Nephron (organoid): ENCODE measurements around the gene PSMA1.
"Not testable (repeated sequence)": the region's sequence is repeated elsewhere in the genome, so short reads cannot be mapped to it uniquely, and the experiment has no call there.

Source experiments
- H3K27ac Mint-ChIP-seq, 3 experiments: 2 replicates each; pipeline ENCODE4 v1.8.0; 2020; ENCODE audit warnings: mixed read lengths in 3 of 3, mild to moderate bottlenecking in 2 of 3, moderate library complexity in 1 of 3
- H3K27me3 Mint-ChIP-seq: 2 replicates; pipeline ENCODE4 v1.8.0; 2021; ENCODE audit warnings: low read depth, mild to moderate bottlenecking, moderate library complexity, mixed read lengths
- H3K36me3 Mint-ChIP-seq: 2 replicates; pipeline ENCODE4 v1.8.0; 2020; ENCODE audit warnings: low read depth, mixed read lengths
- H3K4me1 Mint-ChIP-seq: 2 replicates; pipeline ENCODE4 v1.8.0; 2020; ENCODE audit warnings: mixed read lengths
- H3K4me3 Mint-ChIP-seq, 3 experiments: 2 replicates each; pipeline ENCODE4 v1.8.0; 2020; ENCODE audit warnings: mild to moderate bottlenecking in 3 of 3, mixed read lengths in 3 of 3, moderate library complexity in 2 of 3
- H3K9me3 Mint-ChIP-seq: 2 replicates; pipeline ENCODE4 v1.8.0; 2020; ENCODE audit warnings: mixed read lengths
- CTCF ChIP-seq, 3 experiments: fragments of 200-600 bp; sonication (generic); IDR thresholded peaks; one replicate each; pipeline ENCODE4 v1.5.0; 2021; ENCODE audit warnings: antibody characterized with exemption in 3 of 3; ENCODE audit not compliant: unreplicated experiment in 3 of 3

Gene PSMA1

DNA sequence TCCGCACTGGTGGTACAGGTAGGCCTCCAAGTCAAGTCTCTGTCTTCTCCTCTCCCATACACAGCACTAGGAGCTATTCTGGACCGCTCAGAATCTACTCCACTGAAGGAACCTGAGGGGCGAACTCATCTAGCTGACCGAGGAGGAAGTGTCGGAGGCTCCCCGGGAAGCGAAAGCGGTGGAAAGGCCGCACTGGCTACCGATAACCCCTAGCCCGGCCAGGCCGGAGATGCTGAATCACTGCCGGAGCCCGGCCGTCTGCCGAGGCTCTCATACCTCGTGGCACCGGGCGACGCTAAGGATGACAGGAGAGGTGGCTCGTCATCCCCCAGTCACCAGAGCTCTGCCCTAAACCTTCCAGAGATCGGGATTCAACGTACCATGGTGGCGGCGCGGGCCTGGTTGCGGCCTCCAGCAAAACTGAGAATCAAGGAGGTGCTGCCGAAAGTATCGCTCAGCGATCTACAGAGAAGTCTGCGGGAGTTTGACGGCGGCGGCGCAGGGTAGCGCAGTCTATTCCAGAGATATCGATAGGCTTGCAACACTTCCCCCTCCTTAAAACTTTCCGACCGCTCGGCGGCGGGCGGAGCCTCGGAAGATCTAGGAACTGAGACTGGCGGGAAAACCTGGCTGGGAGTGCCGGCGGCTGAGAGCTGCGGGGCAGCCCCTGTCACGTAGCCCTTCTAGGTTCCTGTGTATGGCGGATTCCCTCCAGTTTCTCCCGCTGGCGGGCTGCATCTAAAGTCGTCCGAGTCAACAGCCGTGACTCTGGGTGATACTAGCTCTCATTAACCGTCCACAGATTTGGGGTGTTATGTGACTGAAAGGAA is at the start of gene PSMA1:
Gene PSMA1, minus strand, starts transcription at position 470 of the 830 bp plus-strand sequence. Its CDS starts 87 bp downstream, at position 383.
- peak within 1 kb of the TSS; percentile 93 to 96 (median 96) for H3K4me3 Mint-ChIP-seq
- H3K27me3 Mint-ChIP-seq: no peaks in the 10 kb centered on the region

DNA sequence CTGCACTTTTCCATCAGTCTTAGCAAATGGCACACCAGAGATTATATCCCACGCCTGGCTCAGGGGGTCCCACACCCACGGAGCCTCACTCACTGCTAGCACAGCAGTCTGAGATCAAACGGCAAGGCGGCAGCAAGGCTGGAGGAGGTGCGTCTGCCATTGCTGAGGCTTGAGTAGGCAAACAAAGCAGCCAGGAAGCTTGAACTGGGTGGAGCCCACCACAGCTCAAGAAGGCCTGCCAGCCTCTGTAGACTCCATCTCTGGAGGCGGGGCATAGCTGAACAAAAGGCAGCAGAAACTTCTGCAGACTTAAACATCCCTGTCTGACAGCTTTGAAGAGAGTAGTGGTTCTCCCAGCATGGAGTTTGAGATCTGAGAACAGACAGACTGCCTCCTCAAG is 49.3 kb upstream of the PSMA1 start:
- peaks cover 16% of the 10 kb centered on the region for H3K9me3 Mint-ChIP-seq
- H3K27me3 Mint-ChIP-seq, H3K36me3 Mint-ChIP-seq, H3K4me1 Mint-ChIP-seq, H3K27ac Mint-ChIP-seq, H3K4me3 Mint-ChIP-seq: not testable (repeated sequence)

More for the DNA sequence above, at the start of gene PSMA1:
- peaks cover 25% of the 10 kb centered on the region for H3K36me3 Mint-ChIP-seq
- H3K27ac Mint-ChIP-seq: peak within 1 kb of the TSS; percentile 96 to 98 (median 97)
- no peaks in the 10 kb centered on the region for H3K9me3 Mint-ChIP-seq
- TF ChIP-seq CTCF (IDR thresholded peaks at IDR 0.05; ENCODE audit: unreplicated experiment in 3 of 3): no peak
- H3K4me1 Mint-ChIP-seq: peaks cover 26% of the 10 kb centered on the region

- no peak overlapping the region for H3K4me3 Mint-ChIP-seq
- no peak overlapping the region for H3K27ac Mint-ChIP-seq
- H3K9me3 Mint-ChIP-seq: peaks cover 8% of the 10 kb centered on the region
- no peak for TF ChIP-seq CTCF (IDR thresholded peaks at IDR 0.05; ENCODE audit: unreplicated experiment in 3 of 3)
- H3K27me3 Mint-ChIP-seq: no peaks in the 10 kb centered on the region
- H3K36me3 Mint-ChIP-seq: peaks cover 10% of the 10 kb centered on the region
- H3K4me1 Mint-ChIP-seq: no peaks in the 10 kb centered on the region
Observed at GRCh38 chr11:14567064-14567651, 47.0 kb upstream of the PSMA1 start.

DNA sequence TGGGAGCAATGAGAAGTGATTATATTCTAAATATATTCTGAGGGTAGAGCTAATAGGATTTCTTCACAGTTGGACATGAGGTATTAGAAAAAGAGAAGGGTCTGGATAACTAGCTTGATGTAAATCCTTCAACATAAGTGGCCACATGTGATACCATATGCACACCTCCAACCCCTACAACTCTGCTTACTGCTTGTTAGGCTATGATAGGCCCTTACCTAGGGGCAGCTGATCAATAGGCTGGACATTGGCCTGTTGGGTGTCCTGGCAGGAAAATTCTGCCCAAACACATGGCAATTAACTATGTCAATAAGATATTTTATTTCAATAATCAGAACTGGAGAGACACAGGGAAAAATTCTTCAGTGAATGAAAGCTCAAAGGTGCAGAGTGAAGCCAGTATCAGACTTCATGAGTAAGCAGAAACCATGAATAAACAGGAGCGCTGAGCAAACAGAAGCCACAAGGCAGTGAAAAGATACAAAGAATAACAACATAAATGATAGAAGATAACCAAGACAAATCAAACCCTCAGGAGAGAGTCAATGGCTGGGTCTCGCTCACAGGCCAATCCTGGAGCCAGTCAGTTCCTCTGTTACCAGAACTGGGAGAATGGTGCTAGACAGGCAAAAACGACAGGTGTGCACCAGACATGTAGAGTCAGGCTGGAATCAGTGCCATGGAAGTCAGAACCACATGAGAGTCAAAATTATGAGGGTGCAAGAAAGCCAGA is 46.3 kb upstream of the PSMA1 start:
- Mint-ChIP-seq H3K27ac (peak overlapping the region in 1 of 3 experiments; percentile 4), H3K4me3 (no peak overlapping the region), H3K36me3 (peaks cover 10% of the 10 kb centered on the region), H3K4me1 (no peaks in the 10 kb centered on the region), H3K9me3 (peaks cover 6% of the 10 kb centered on the region), H3K27me3 (no peaks in the 10 kb centered on the region)
- TF ChIP-seq CTCF (IDR thresholded peaks at IDR 0.05; ENCODE audit: unreplicated experiment in 3 of 3): no peak

DNA sequence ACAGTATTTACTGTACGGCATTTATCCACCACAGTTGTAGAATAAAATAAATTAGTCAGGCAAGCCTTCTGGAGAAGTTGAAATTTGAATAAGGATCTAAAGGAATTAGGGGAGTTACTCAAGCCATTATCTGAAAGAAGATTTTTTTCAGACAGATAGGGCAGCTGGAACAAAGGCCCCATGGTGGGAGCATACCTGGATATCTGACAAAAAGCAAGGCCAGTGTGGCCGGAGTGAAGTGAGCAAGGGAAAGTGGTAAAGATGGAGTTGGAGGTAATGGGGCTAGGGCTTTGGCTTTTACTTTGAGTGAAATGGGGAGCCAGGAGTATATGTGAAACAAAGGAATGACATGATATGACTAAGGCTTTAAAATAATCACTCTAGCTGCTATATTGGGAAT is 45.7 kb upstream of the PSMA1 start:
- no peak for TF ChIP-seq CTCF (IDR thresholded peaks at IDR 0.05; ENCODE audit: unreplicated experiment in 3 of 3)
- peaks cover 10% of the 10 kb centered on the region for H3K36me3 Mint-ChIP-seq
- peaks cover 6% of the 10 kb centered on the region for H3K9me3 Mint-ChIP-seq
- H3K27me3 Mint-ChIP-seq: no peaks in the 10 kb centered on the region
- no peak overlapping the region for H3K27ac Mint-ChIP-seq
- no peak overlapping the region for H3K4me3 Mint-ChIP-seq
- no peaks in the 10 kb centered on the region for H3K4me1 Mint-ChIP-seq

DNA sequence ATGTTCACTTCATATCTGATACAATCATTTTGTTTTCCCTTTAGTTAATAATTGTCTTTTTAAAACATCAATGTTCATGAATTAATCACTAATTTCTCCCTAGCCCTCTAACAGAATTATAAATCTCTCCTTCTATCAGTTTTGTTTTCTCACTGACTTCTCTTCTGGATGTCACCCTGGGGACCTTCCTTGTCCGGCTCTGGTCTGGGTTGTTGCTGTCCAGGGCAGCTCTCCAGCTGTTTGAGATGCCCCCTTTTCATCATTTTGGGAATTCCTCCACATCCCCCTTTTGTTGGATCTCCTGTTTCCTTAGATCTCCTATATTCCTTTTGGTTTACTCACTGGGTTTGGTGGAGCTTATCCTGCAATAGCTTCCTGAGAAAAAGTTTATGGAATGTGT is 35.6 kb upstream of the PSMA1 start:
- H3K4me1 Mint-ChIP-seq: no peaks in the 10 kb centered on the region
- no peaks in the 10 kb centered on the region for H3K36me3 Mint-ChIP-seq
- no peak overlapping the region for H3K4me3 Mint-ChIP-seq
- no peaks in the 10 kb centered on the region for H3K27me3 Mint-ChIP-seq
- no peaks in the 10 kb centered on the region for H3K9me3 Mint-ChIP-seq
- H3K27ac Mint-ChIP-seq: no peak overlapping the region
- no peak for TF ChIP-seq CTCF (IDR thresholded peaks at IDR 0.05; ENCODE audit: unreplicated experiment in 3 of 3)
